RKO (cell line): ENCODE measurements around the gene HIVEP3.

Source experiments
- DNase-seq: peaks from one replicate; pipeline ENCODE4 v3.0.0-alpha.2; 2016; ENCODE audit warnings: low spot score

HIVEP3 gene

DNA sequence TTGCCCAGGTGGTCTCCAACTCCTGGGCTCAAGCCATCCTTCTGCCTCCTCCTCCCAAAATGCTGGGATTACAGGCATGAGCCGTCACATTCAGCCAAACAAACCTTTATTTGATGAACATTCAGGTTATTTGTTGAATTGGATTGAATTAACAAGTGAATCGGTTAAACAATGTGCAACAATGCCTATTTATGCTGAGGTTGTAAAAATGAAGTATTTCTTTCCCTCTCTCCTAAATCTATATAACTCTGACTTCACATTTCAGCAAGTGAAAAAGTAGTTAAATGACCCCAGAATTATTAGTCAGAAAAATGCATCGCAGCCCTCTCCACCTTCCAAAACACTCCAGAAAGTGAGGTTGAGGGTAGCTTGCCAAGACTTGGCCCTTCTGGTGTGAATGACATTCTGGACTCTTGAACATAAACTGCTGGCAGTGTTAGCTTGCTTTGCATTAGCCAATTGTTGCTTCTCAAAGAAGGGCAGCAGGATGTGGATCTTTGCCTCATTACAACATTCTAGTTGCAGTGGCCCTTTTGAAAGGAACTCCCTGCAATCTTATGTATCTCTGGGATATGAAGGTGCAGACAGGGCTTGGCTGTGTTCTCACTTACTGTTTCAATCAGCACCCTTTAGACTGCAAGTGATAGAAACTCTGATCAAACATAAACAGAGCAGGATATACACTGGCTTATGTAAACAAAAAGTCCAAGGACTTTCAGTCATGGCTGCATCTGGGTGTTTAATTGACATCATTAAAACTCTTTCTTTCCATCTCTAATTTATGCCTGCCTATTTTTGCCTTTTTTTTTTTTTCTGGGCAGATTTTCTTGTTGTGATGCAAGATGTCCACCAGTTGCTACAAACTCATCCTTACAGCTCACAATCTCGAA, 456.7 kb downstream of the HIVEP3 start:
- DNase-seq: no peak

DNA sequence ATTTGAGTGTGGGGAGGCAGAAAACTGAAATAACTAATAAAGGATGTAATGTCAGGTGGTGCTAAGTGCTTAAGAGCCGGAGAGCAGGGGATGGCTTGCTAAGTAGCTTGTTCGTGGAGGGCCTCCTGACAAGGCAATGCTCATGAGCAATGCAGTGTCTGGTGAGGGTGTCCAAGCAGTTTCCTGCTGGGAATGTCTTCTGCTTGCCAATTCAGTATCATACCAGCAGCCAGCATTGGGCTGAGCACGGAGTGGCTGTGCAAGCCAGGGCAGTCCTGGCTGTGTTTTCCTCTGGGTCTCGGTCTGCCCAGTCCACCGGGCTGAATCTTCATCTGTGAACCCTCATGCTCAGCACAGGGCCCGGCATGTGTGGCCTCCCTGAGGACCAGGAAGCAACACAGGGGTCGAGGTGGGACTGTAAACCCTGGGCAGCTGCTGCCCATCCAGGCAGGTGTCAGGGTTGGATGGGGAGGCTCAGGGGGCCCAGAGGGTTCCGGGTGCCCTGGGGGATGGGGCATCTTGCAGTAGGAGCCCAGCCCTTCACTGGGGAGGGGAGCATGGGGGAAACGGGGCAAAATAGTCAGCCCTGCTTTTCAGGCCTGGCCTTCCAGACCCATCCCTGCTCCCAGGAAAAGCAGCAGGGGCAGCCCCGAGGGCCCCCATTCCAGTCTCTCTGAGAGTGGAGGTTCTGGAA, 461.7 kb downstream of the HIVEP3 start:
- DNase-seq: no peak
